HG03439 (cell line): ENCODE measurements around the gene FRMD6.
A peak's percentile ranks its signal among the peaks of the same experiment; 100 is the strongest.
"Not testable (repeated sequence)": the region's sequence is repeated elsewhere in the genome, so short reads cannot be mapped to it uniquely, and the experiment has no call there.

ENCODE experiments used
- ATAC-seq: cut with Tn5 transposase; IDR thresholded peaks from one replicate; pipeline ENCODE4 v1.9.1; 2021; ENCODE audit warnings: mild to moderate bottlenecking, moderate library complexity; ENCODE audit not compliant: unreplicated experiment

Gene FRMD6

DNA sequence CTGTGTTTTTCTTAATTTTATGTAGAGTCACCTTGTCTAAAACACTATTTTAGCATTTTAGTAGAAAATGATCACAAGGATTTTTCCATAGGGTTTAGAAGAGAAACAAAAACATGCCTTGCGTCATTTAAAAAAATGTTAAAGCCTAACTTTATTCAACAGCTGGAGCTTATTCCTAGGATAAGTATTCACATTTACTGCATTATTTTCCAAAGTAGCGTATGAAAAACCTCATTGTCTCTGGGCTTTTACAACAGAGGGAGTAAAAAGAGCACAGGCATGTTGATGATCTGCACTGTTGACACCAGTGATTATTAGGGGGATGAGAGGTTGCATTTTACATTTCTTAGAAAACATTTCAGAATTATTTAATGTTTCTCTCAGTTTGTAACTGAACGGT lies 66.1 kb downstream of the FRMD6 start:
- ATAC-seq: no peak

DNA sequence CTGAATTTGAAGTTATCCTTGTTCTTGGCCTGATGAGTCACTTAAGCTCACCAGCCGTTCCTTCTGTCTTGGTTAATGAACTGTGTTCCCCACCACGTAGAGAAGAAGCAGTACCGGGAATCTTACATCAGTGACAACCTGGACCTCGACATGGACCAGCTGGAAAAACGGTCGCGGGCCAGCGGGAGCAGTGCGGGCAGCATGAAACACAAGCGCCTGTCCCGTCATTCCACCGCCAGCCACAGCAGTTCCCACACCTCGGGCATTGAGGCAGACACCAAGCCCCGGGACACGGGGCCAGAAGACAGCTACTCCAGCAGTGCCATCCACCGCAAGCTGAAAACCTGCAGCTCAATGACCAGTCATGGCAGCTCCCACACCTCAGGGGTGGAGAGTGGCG lies 68.2 kb downstream of the FRMD6 start:
- no peak for ATAC-seq

DNA sequence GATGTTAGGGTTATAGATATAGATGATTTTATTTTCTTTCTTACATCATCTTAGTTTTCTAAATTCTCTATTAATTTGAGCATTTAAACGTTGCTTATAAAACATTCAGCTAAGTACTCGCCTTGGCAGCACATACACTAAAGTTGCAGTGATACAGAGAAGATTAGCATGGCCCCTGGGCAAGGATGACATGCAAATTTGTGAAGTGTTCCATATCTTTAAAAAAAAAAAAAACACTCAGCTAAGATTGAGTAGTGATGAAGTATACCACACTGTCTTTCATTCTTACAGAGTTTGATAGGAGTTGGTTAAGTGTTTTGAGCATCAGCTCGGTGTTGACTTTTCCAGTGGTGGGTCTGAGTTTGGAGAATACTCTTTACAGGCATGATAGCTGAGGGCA lies 72.3 kb downstream of the FRMD6 start:
- no peak for ATAC-seq

- ATAC-seq: no peak
Measured at GRCh38 chr14:51724650-51725049, 72.9 kb downstream of the FRMD6 start.

DNA sequence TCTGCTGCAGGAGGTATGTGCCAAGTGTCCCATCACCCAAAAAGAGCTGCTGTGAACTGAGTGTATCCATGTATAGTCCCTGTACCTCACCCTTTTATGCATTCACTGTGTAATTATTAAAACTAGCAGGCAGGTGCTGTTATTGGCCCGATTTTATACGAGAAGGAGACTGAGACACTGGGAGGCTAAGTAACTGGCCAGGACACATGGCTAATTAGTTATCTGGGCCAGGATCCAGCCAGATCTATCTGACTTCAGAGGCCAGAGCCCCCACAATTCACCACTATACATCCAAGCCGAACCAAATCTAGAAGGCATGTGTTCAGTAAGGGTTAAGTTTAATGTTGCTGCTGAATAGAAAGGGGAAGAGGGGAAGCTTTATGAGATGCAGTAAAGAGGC lies 73.4 kb downstream of the FRMD6 start:
- ATAC-seq: no peak

DNA sequence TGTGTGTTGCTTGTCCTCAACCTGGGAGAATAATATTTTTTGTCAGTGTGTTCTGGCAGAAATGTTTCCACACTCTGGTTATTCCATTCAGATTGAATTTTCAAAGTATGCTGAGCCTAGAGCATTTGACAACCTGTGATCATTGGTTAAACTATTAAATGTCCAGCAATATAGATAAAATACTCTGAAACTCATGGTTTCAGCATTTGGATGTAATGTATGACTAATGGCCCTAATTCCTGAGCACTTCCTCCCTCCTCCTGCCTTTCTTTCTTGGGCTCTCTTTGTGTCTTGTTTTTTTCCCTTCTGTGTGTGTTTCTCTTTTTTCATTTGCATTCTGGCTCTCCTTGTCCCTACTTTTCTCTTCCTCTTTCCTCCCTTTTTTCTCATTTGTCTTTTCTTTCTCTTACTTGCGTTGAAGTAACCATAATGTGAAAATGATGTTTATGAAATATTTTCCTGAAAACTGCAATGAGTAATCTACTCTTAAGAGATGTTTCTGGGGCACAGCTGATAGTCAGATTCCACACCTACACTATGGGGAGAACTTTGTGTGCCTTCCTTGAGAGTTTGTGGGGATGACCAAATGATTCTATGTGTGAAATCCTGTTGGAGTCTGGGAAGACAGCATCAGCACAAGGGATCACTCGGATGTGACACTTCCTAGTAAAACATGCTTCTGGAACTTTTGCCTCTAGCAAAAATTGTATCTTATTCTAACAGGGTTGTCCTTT lies 74.6 kb downstream of the FRMD6 start:
- no peak for ATAC-seq

DNA sequence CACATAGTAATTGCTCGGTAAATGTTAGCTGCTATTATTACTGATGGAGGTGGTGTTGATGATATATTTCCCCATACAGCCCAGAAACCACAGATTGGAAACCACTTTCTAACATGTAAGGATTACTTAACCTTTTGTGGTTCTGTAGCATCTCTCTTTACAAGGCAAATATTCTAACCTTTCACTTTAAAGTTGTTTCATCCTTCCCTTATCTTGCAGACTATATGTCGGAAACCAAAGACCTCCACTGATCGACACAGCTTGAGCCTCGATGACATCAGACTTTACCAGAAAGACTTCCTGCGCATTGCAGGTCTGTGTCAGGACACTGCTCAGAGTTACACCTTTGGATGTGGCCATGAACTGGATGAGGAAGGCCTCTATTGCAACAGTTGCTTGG lies 75.8 kb downstream of the FRMD6 start:
- no peak for ATAC-seq

DNA sequence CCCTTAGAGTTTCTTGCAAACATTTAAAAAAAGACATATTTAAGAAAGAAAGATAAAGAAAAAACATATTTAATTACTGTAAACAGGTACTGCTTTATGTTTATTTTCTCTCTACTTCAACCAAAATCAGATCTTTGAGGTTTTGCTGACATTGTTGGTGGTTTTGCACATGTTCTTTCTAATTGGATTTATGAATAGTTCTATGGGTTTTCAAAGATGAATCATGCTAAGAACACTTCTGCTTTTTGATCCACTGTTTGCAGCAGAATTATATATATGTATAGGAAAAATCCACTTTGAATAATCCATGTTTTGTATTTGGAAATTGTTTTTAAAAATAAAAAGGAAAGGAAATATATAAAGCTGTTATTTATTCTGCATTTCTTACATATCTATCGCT lies 78.4 kb downstream of the FRMD6 start:
- no peak for ATAC-seq

GRCh38 chr14:51730684-51731083 lies 79.0 kb downstream of the FRMD6 start:
- no peak for ATAC-seq

DNA sequence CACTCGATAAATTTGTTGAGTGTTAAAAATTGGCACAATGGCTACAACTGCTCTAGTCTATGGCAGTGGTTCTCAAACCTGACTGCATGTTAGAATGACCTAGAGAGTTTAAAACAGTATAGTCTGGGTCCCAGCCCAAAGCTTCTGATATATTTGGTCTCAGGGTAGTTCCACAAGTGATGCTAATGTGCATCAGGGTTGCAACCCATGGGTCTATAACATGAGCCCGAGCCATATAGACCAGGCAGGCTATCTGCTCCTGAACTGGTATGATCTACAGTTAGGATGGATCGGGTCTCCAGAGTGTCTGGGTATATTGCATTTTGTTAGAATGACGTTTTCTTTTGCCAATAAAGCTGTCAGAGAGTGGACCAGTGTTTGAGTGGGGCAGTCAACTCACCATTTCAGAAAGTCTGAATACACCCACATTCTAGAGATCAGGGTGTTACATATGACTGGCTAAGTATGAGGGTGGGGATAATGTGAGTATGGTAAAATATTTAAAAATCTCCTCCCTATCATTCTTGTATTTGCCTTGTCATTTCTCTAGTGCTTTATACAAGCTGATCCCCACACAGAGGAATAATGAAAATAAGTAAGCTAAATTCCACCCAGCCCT lies 80.9 kb downstream of the FRMD6 start:
- no peak for ATAC-seq

- ATAC-seq: no peak
Measured at GRCh38 chr14:51733147-51733546, 81.4 kb downstream of the FRMD6 start.

DNA sequence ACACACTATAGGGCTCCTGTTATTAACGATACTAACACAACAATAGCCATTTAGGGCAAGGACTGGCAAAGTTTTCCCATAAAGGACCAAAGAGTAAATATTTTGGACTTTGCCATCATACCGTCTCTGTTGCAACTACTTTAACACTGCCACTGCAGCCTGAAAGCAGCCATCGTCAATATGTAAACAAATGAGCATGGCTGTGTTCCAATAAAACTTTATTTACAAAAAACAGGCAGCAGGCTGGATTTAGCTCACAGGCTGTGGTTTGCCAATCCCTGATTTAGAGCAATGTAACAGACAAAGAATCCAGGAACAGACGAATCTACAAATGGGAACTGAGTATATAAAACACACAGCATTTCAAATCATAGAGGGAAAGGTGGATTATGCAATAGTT lies 84.1 kb downstream of the FRMD6 start:
- no peak for ATAC-seq

DNA sequence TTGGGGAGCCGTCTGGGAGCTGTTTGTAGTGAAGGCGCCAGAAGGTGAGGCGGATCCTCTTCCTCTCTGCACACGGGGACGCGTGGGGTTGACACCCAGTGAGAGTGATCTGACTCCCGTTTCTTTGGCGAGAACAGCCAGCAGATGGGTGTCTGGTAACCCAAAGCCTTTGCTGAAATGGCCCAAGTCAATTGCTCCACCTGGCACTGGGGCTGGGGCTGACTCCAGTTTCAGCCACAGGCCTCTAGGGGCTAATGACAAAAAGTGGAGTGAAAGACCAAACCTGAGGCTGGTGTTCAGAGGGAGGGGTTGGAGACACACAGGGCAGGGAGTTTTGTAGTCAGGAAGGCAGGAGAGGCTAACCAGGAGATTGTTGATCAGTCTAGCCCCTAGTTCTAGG lies 87.0 kb downstream of the FRMD6 start:
- ATAC-seq: peak; percentile 58

DNA sequence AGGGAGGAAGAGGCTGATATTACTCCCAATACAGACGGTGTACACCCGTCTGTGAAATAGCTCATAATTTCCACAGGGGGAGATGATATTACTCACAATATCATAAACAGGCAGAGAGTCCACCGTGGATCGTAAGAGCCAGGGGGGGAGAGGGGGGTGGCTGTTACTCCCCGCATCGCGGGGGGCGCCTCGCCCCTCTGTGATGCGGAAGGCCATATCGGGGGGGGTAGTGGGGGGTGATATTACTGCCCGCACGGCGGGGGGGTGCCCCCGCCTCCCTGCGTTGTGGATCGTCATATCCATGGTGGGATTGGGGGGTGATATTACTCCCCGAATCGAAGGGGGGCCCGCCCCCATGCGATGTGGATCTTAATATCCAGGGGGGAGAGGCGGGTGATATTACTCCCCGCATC lies 91.9 kb downstream of the FRMD6 start:
- ATAC-seq: no peak

GRCh38 chr14:51744372-51745130 lies 92.8 kb downstream of the FRMD6 start:
- no peak for ATAC-seq

GRCh38 chr14:51746823-51747222 lies 95.1 kb downstream of the FRMD6 start:
- not testable (repeated sequence) for ATAC-seq

GRCh38 chr14:51750542-51750941 lies 98.8 kb downstream of the FRMD6 start:
- ATAC-seq: no peak

GRCh38 chr14:51751611-51752345 lies 100.1 kb downstream of the FRMD6 start:
- ATAC-seq: not testable (repeated sequence)

DNA sequence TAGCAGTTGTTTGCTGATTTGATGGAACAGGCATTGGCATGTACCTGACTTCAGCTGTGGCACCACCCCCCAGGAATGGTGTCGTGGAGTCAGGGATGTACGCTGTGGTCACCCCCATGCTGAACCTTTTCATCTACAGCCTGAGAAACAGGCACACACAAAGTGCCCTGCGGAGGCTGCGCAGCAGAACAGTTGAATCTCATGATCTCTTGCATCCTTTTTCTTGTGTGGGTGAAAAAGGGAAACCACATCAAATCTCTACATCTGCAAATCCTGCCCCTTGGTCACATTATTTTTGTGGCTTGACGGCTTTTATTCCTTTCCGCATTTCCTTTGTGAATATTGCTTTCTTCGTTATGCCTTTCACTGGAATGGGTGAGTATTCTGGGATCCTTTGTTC lies 106.0 kb downstream of the FRMD6 start:
- not testable (repeated sequence) for ATAC-seq

- ATAC-seq: no peak
Measured at GRCh38 chr14:51759950-51760349, 108.2 kb downstream of the FRMD6 start.

DNA sequence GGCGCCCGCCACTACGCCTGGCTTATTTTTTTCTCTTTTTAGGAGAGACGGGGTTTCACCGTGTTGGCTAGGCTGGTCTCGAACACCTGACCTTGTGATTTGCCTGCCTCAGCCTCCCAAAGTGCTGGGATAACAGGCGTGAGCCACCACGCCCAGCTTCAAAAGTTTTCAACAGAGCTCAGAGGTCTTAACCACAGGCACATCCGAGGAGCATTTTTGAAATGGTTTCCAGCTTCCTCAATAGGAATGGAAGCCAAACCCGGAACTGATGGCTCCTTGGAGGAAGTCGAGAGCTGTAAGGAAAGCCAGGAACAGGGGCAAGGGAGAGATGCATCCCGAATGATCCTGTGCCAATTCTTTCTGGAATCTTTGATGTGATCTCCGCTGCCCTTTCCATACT lies 114.0 kb downstream of the FRMD6 start:
- ATAC-seq: not testable (repeated sequence)
